Glutamatergic neuron (in vitro differentiated cells): ENCODE results near the gene ATF5. TPM values are rescaled to one million over a fixed set of nuclear protein-coding genes. Genes with fewer than 3 reads are reported as not detected.
A peak's percentile ranks its signal among the peaks of the same experiment; 100 is the strongest.

Experiments
- DNase-seq: peaks from one replicate; pipeline ENCODE4 v3.0.0; 2022
- H3K27ac Mint-ChIP-seq: one replicate; pipeline ENCODE4 v1.8.0; 2020; ENCODE audit warnings: mild to moderate bottlenecking, mixed read lengths, inconsistent platforms; ENCODE audit not compliant: unreplicated experiment
- H3K27me3 Mint-ChIP-seq: one replicate; pipeline ENCODE4 v1.8.0; 2020; ENCODE audit warnings: mild to moderate bottlenecking, moderate library complexity, mixed read lengths, inconsistent platforms; ENCODE audit not compliant: unreplicated experiment
- H3K36me3 Mint-ChIP-seq: one replicate; pipeline ENCODE4 v1.8.0; 2020; ENCODE audit warnings: mild to moderate bottlenecking, mixed read lengths, inconsistent platforms; ENCODE audit not compliant: unreplicated experiment
- H3K4me1 Mint-ChIP-seq: one replicate; pipeline ENCODE4 v1.8.0; 2020; ENCODE audit warnings: mild to moderate bottlenecking, low read depth, mixed read lengths, inconsistent platforms; ENCODE audit not compliant: unreplicated experiment
- H3K4me3 Mint-ChIP-seq: one replicate; pipeline ENCODE4 v1.8.0; 2020; ENCODE audit warnings: mild to moderate bottlenecking, mixed read lengths, inconsistent platforms; ENCODE audit not compliant: unreplicated experiment
- H3K9me3 Mint-ChIP-seq: one replicate; pipeline ENCODE4 v1.8.0; 2020; ENCODE audit warnings: mild to moderate bottlenecking, moderate library complexity, mixed read lengths, inconsistent platforms; ENCODE audit not compliant: unreplicated experiment
- CTCF ChIP-seq: fragments of 200-600 bp; sonication (generic); IDR thresholded peaks from one replicate; pipeline ENCODE4 v1.5.0; 2021; ENCODE audit not compliant: partially characterized antibody, unreplicated experiment
- total RNA-seq: library from RNA; stranded (reverse); fragmentation: NEBNext Ultra II Directional; extraction: Animal tissue kit (Norgen Biotek cat#: 25700); gene quantifications from one replicate; pipeline ENCODE4 v1.2.1, GENCODE V29; 2021; ENCODE audit not compliant: unreplicated experiment

ATF5 gene
- total RNA-seq, 1 donor from 2014 or later = 138 TPM

GRCh38 chr19:49910179-49910578 is 18.8 kb upstream of the ATF5 start:
- Mint-ChIP-seq H3K27me3 (peaks cover 6% of the 10 kb centered on the region), H3K27ac (no peak overlapping the region), H3K4me3 (no peak overlapping the region), H3K4me1 (no peaks in the 10 kb centered on the region), H3K9me3 (peaks cover 9% of the 10 kb centered on the region), H3K36me3 (peaks cover 7% of the 10 kb centered on the region)
- no peak for TF ChIP-seq CTCF
- DNase-seq = no peak

GRCh38 chr19:49911381-49912145 is 17.4 kb upstream of the ATF5 start:
- H3K4me3 Mint-ChIP-seq = no peak overlapping the region
- no peaks in the 10 kb centered on the region for H3K4me1 Mint-ChIP-seq
- no peak for TF ChIP-seq CTCF
- no peak for DNase-seq
- H3K27ac Mint-ChIP-seq = peak overlapping the region; percentile 37
- peaks cover 9% of the 10 kb centered on the region for H3K9me3 Mint-ChIP-seq
- H3K36me3 Mint-ChIP-seq = peaks cover 12% of the 10 kb centered on the region
- H3K27me3 Mint-ChIP-seq = peaks cover 6% of the 10 kb centered on the region

GRCh38 chr19:49912965-49913685 is 15.9 kb upstream of the ATF5 start:
- Mint-ChIP-seq H3K27ac (no peak overlapping the region), H3K4me3 (no peak overlapping the region), H3K36me3 (peaks cover 12% of the 10 kb centered on the region), H3K27me3 (peaks cover 3% of the 10 kb centered on the region), H3K4me1 (peaks cover 3% of the 10 kb centered on the region), H3K9me3 (peaks cover 6% of the 10 kb centered on the region)
- no peak for DNase-seq
- TF ChIP-seq CTCF = no peak

GRCh38 chr19:49913720-49914119 is 15.3 kb upstream of the ATF5 start:
- peaks cover 3% of the 10 kb centered on the region for H3K27me3 Mint-ChIP-seq
- no peak for DNase-seq
- H3K9me3 Mint-ChIP-seq = peaks cover 6% of the 10 kb centered on the region
- peak overlapping the region; percentile 33 for H3K27ac Mint-ChIP-seq
- peaks cover 12% of the 10 kb centered on the region for H3K36me3 Mint-ChIP-seq
- H3K4me1 Mint-ChIP-seq = peaks cover 3% of the 10 kb centered on the region
- H3K4me3 Mint-ChIP-seq = no peak overlapping the region
- TF ChIP-seq CTCF = no peak

GRCh38 chr19:49915271-49915670 is 13.7 kb upstream of the ATF5 start:
- H3K4me1 Mint-ChIP-seq = peaks cover 8% of the 10 kb centered on the region
- H3K27me3 Mint-ChIP-seq = peaks cover 3% of the 10 kb centered on the region
- H3K27ac Mint-ChIP-seq = no peak overlapping the region
- DNase-seq = no peak
- peak; percentile 42 for TF ChIP-seq CTCF
- no peak overlapping the region for H3K4me3 Mint-ChIP-seq
- peaks cover 12% of the 10 kb centered on the region for H3K36me3 Mint-ChIP-seq
- peaks cover 8% of the 10 kb centered on the region for H3K9me3 Mint-ChIP-seq
